ENCODE data around the gene BOD1.

GRCh38 chr5:173637340-173637739, 20.9 kb upstream of the BOD1 start:
- TF ChIP-seq POLR2AphosphoS5 (IDR thresholded peaks at IDR 0.05) = no peak
- no peak for TF ChIP-seq EP300 (IDR thresholded peaks at IDR 0.05)
- TF ChIP-seq POLR2A (IDR thresholded peaks at IDR 0.05) = no peak

Data from gastroesophageal sphincter (tissue), 2 donors.